GM12892 (cell line): Measurements from ENCODE around the gene HNRNPA2B1.

Source experiments
- POLR2A ChIP-seq: IDR thresholded peaks from 2 replicates; pipeline ENCODE4 v1.6.1; 2011; ENCODE audit warnings: low read depth, low read length, control low read depth
- POLR2AphosphoS5 ChIP-seq: IDR thresholded peaks from 2 replicates; pipeline ENCODE4 v1.6.1; 2011; ENCODE audit warnings: low read depth, low read length, control low read depth
- TAF1 ChIP-seq: IDR thresholded peaks from 2 replicates; pipeline ENCODE4 v1.6.1; 2011; ENCODE audit warnings: low read depth, mild to moderate bottlenecking, control low read depth, low read length, borderline replicate concordance

DNA sequence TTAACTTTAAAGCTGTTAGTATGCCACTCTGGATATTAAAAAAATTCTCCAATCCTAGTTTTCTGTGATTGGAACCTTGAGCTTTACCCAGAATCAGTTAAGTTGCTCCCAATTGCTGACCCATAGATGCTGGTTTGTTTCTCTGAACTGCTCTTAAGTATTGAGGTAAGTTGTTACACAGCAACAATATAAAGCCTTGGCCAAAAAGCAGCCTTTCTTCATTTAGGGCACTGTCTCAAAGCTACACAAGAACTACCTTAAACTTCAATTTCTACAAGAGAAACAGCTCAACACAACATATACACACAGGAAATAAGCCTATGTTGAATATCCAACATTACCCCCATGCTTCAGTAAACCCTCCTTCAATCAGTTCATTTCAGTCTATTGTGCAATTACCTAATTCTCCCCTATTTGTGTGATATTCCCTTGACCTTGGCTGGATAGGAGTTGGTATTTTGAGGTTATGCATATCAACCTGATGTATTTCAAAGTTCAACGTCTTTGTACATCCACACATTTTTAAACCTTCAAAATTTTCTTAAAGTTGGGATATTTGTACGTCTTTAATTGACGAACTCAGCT is 11.5 kb downstream of the HNRNPA2B1 start:
- TF ChIP-seq POLR2AphosphoS5: peak; percentile 19
- peak; percentile 21; the same call in 1 of the 2 replicates for TF ChIP-seq POLR2A
- TF ChIP-seq TAF1: no peak
